Smooth muscle cell (in vitro differentiated cells): ENCODE measurements around the gene UGT1A1. TPM values are rescaled to one million over a fixed set of nuclear protein-coding genes. Genes with fewer than 3 reads are reported as not detected.

Experiments
- DNase-seq: peaks from one replicate; lab custom pipeline; 2025; ENCODE audit not compliant: unreplicated experiment; lab: John Stamatoyannopoulos, UW
- H2AFZ ChIP-seq: fragments of 200-600 bp; sonication (generic); 2 replicates; pipeline ENCODE4 v1.6.0; 2016; ENCODE audit warnings: antibody characterized with exemption, low read depth, mild to moderate bottlenecking
- H3F3A ChIP-seq: fragments of 200-600 bp; sonication (generic); 2 replicates; pipeline ENCODE4 v1.6.0; 2017; ENCODE audit warnings: antibody characterized with exemption, low read depth
- H3K27ac ChIP-seq: fragments of 200-600 bp; sonication (generic); 2 replicates; pipeline ENCODE4 v1.5.1; 2016; ENCODE audit warnings: low read depth, mild to moderate bottlenecking
- H3K27me3 ChIP-seq: fragments of 200-600 bp; sonication (generic); 2 replicates; pipeline ENCODE4 v1.6.1; 2016; ENCODE audit warnings: low read depth, mild to moderate bottlenecking
- H3K36me3 ChIP-seq: fragments of 200-600 bp; sonication (generic); 2 replicates; pipeline ENCODE4 v1.5.1; 2016; ENCODE audit warnings: low read depth
- H3K4me1 ChIP-seq: fragments of 200-600 bp; sonication (generic); 2 replicates; pipeline ENCODE4 v1.5.1; 2016; ENCODE audit warnings: low read depth
- H3K4me2 ChIP-seq: fragments of 200-600 bp; sonication (generic); 2 replicates; pipeline ENCODE4 v1.6.0; 2016; ENCODE audit warnings: mild to moderate bottlenecking
- H3K4me3 ChIP-seq: fragments of 200-600 bp; sonication (generic); 2 replicates; pipeline ENCODE4 v1.5.1; 2016; ENCODE audit warnings: mild to moderate bottlenecking
- H3K79me2 ChIP-seq: fragments of 200-600 bp; sonication (generic); 2 replicates; pipeline ENCODE4 v1.6.0; 2016; ENCODE audit warnings: low read depth, mild to moderate bottlenecking
- H3K9ac ChIP-seq: fragments of 200-600 bp; sonication (generic); 2 replicates; pipeline ENCODE4 v1.6.0; 2016; ENCODE audit warnings: low read depth
- H3K9me3 ChIP-seq: fragments of 200-600 bp; sonication (generic); replicated peaks from 2 replicates; pipeline ENCODE4 v1.5.1; 2016; ENCODE audit warnings: low read depth
- H4K20me1 ChIP-seq: fragments of 200-600 bp; sonication (generic); 2 replicates; pipeline ENCODE4 v1.6.0; 2016; ENCODE audit warnings: low read depth
- CTCF ChIP-seq: fragments of 200-600 bp; sonication (generic); IDR thresholded peaks from 2 replicates; pipeline ENCODE4 v1.5.1; 2017; ENCODE audit warnings: borderline replicate concordance, mild to moderate bottlenecking, antibody characterized with exemption; ENCODE audit not compliant: insufficient read depth, poor library complexity, severe bottlenecking
- WGBS: methylation state at CpG from one replicate; pipeline ENCODE4 v1.1.7; 2016; ENCODE audit warnings: low lambda C conversion rate; 5-methylcytosine and 5-hydroxymethylcytosine counted together
- polyA plus RNA-seq: library from polyadenylated mRNA; unstranded; fragments of >200 nt; fragmentation: Nextera tagmentation; extraction: Ambion mirVana; gene quantifications from 2 replicates; pipeline ENCODE4 v1.2.1, GENCODE V29; 2016
- total RNA-seq: library from RNA; depleted of rRNA; stranded (reverse); fragments of >200 nt; gene quantifications from 2 replicates; pipeline ENCODE4 v1.2.3, GENCODE V29; 2014

The UGT1A1 gene
- total and polyA plus RNA-seq, 2 experiments from 2014 or later: not detected

- H3K27ac ChIP-seq: no peak overlapping the region
- H3F3A ChIP-seq: no peaks in the 10 kb centered on the region
- TF ChIP-seq CTCF: no peak
- H3K9ac ChIP-seq: no peak overlapping the region
- no peaks in the 10 kb centered on the region for H3K36me3 ChIP-seq
- no peaks in the 10 kb centered on the region for H3K27me3 ChIP-seq
- no peaks in the 10 kb centered on the region for H4K20me1 ChIP-seq
- no peaks in the 10 kb centered on the region for H3K9me3 ChIP-seq
- no peak for DNase-seq
- no peak overlapping the region for H3K4me2 ChIP-seq
- no peaks in the 10 kb centered on the region for H3K4me1 ChIP-seq
- no peaks in the 10 kb centered on the region for H3K79me2 ChIP-seq
- 89% methylated on average over 14 of the region's 14 CpGs for WGBS
- H2AFZ ChIP-seq: no peak overlapping the region
- no peak overlapping the region for H3K4me3 ChIP-seq
Measured at GRCh38 chr2:233798335-233799086, 38.4 kb downstream of the UGT1A1 start.

GRCh38 chr2:233799087-233799665 lies 39.1 kb downstream of the UGT1A1 start:
- Histone ChIP-seq H3K9me3 (no peaks in the 10 kb centered on the region), H3K36me3 (no peaks in the 10 kb centered on the region), H3F3A (no peaks in the 10 kb centered on the region), H4K20me1 (no peaks in the 10 kb centered on the region), H3K4me1 (no peaks in the 10 kb centered on the region), H3K27ac (no peak overlapping the region), H3K4me2 (no peak overlapping the region), H3K27me3 (no peaks in the 10 kb centered on the region), H2AFZ (no peak overlapping the region), H3K9ac (no peak overlapping the region), H3K79me2 (no peaks in the 10 kb centered on the region), H3K4me3 (no peak overlapping the region)
- WGBS: 67% methylated on average over 7 of the region's 7 CpGs
- DNase-seq: no peak
- TF ChIP-seq CTCF: no peak

- no peaks in the 10 kb centered on the region for H3K9me3 ChIP-seq
- no peaks in the 10 kb centered on the region for H3F3A ChIP-seq
- H3K4me2 ChIP-seq: no peak overlapping the region
- H3K79me2 ChIP-seq: no peaks in the 10 kb centered on the region
- no peak overlapping the region for H2AFZ ChIP-seq
- no peaks in the 10 kb centered on the region for H4K20me1 ChIP-seq
- no peaks in the 10 kb centered on the region for H3K36me3 ChIP-seq
- H3K27me3 ChIP-seq: no peaks in the 10 kb centered on the region
- H3K9ac ChIP-seq: no peak overlapping the region
- no peak for TF ChIP-seq CTCF
- 55% methylated on average over 5 of the region's 5 CpGs for WGBS
- no peak for DNase-seq
- no peak overlapping the region for H3K4me3 ChIP-seq
- no peaks in the 10 kb centered on the region for H3K4me1 ChIP-seq
- no peak overlapping the region for H3K27ac ChIP-seq
Measured at GRCh38 chr2:233799716-233800115, 39.6 kb downstream of the UGT1A1 start.
